Measurements from ENCODE around the gene SLAIN1.

Gene SLAIN1

DNA sequence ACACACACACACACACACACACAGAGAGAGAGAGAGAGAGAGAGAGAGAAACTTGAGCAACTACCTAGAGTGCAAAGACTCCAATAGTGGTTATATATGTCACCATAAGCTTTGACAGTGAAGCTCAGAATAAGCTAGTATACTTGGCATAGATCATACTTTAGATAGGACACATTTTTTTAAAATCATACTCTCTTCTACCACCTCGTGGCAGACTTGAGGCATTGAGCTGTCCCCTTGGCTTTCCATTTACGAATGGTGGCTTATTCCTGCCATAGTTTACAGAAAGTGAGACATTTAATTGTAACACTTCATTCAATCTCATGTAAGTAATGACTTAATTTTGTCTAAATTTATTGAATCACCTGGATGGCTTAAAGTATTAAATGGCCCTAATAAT lies 112.9 kb downstream of the SLAIN1 start:
- Histone ChIP-seq H3K36me3 (ENCODE audit: control insufficient read depth, low read depth, low read length) (no peaks in the 10 kb centered on the region), H3K9me3 (ENCODE audit: control insufficient read depth, low read depth, low read length) (no peaks in the 10 kb centered on the region), H3K9ac (ENCODE audit: low read length) (no peak overlapping the region), H3K4me1 (ENCODE audit: control insufficient read depth, low read depth, low read length) (no peaks in the 10 kb centered on the region), H3K27ac (ENCODE audit: low read length) (no peak overlapping the region), H3K27me3 (ENCODE audit: control insufficient read depth, insufficient read depth, low read length) (no peaks in the 10 kb centered on the region), H3K4me3 (ENCODE audit: low read length) (no peak overlapping the region)

GRCh38 chr13:77810878-77811277 lies 113.4 kb downstream of the SLAIN1 start:
- Histone ChIP-seq H3K27ac (ENCODE audit: low read length) (no peak overlapping the region), H3K4me3 (ENCODE audit: low read length) (no peak overlapping the region), H3K36me3 (ENCODE audit: control insufficient read depth, low read depth, low read length) (no peaks in the 10 kb centered on the region), H3K27me3 (ENCODE audit: control insufficient read depth, insufficient read depth, low read length) (no peaks in the 10 kb centered on the region), H3K9ac (ENCODE audit: low read length) (no peak overlapping the region), H3K4me1 (ENCODE audit: control insufficient read depth, low read depth, low read length) (no peaks in the 10 kb centered on the region), H3K9me3 (ENCODE audit: control insufficient read depth, low read depth, low read length) (no peaks in the 10 kb centered on the region)

DNA sequence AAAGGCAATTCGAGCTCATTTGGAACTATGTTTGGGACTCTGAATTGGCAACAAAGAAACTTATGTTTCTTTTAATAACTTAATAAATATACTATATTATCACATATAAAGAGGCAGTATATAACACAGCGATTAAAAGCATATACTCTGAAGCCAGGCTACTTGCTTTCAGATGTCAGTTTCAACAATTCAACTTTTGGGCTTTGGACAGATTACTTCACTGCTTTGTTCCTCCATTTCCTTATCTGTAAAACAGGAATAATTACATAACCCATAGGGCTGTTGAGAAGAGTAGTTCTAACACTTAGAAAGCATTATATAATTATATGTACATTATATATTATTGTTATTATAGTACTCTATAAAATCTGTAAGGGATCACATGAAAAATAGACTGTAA lies 113.9 kb downstream of the SLAIN1 start:
- Histone ChIP-seq H3K36me3 (ENCODE audit: control insufficient read depth, low read depth, low read length) (no peaks in the 10 kb centered on the region), H3K27me3 (ENCODE audit: control insufficient read depth, insufficient read depth, low read length) (no peaks in the 10 kb centered on the region), H3K9ac (ENCODE audit: low read length) (no peak overlapping the region), H3K4me3 (ENCODE audit: low read length) (no peak overlapping the region), H3K27ac (ENCODE audit: low read length) (no peak overlapping the region), H3K9me3 (ENCODE audit: control insufficient read depth, low read depth, low read length) (no peaks in the 10 kb centered on the region), H3K4me1 (ENCODE audit: control insufficient read depth, low read depth, low read length) (no peaks in the 10 kb centered on the region)

DNA sequence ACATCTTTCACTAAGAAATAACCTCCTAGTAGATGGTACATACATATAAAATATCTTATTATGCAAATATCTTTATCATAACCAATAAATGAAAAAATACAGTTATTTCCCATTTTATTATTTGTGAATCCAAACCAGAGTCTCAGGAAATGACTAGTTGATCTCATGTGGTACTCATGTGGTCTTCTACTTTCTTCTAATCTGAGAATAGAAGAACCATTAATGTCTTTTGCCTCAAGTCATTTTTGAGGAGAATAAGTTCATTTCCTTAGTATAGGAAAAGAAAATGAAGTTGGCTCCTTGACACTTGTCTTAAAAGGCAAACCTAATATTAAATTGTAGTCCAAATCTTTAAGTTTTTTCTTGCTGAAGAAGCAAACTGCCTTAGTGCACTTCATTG lies 114.5 kb downstream of the SLAIN1 start:
- Histone ChIP-seq H3K9ac (ENCODE audit: low read length) (no peak overlapping the region), H3K27ac (ENCODE audit: low read length) (no peak overlapping the region), H3K4me1 (ENCODE audit: control insufficient read depth, low read depth, low read length) (no peaks in the 10 kb centered on the region), H3K27me3 (ENCODE audit: control insufficient read depth, insufficient read depth, low read length) (no peaks in the 10 kb centered on the region), H3K4me3 (ENCODE audit: low read length) (no peak overlapping the region), H3K9me3 (ENCODE audit: control insufficient read depth, low read depth, low read length) (no peaks in the 10 kb centered on the region), H3K36me3 (ENCODE audit: control insufficient read depth, low read depth, low read length) (no peaks in the 10 kb centered on the region)
